ENCODE data around the gene RNF220.

RNF220 gene

GRCh38 chr1:44673675-44674112 is 268.6 kb downstream of the RNF220 start:
- no peaks in the 10 kb centered on the region for H3K79me2 ChIP-seq (ENCODE audit: insufficient read depth, low read length)
- no peak for TF ChIP-seq CTCF (conservative IDR thresholded peaks at IDR 0.05; ENCODE audit: low read length)
- no peaks in the 10 kb centered on the region for H3K9me2 ChIP-seq (replicated peaks; ENCODE audit: low read depth, low read length)
- peak overlapping the region; percentile 71 for H3K9ac ChIP-seq (ENCODE audit: low read depth, low read length, poor library complexity, severe bottlenecking)
- peak overlapping the region; percentile 88 for H3K4me2 ChIP-seq (ENCODE audit: low read depth, low read length, poor library complexity, severe bottlenecking)
- H3K4me3 ChIP-seq (ENCODE audit: low read length, poor library complexity, severe bottlenecking), result peak overlapping the region; percentile 79
- peaks cover 38% of the 10 kb centered on the region for H3K4me1 ChIP-seq (ENCODE audit: insufficient read depth, low read length, poor library complexity, severe bottlenecking)
- H2AFZ ChIP-seq (ENCODE audit: low read length), result peak overlapping the region; percentile 79
- no peaks in the 10 kb centered on the region for H4K20me1 ChIP-seq (ENCODE audit: insufficient read depth, low read length, poor library complexity, severe bottlenecking)
- no peaks in the 10 kb centered on the region for H3F3A ChIP-seq (ENCODE audit: low read depth)
- H3K36me3 ChIP-seq (ENCODE audit: insufficient read depth, low read length), result no peaks in the 10 kb centered on the region
- H3K27me3 ChIP-seq (ENCODE audit: insufficient read depth, low read length, poor library complexity, severe bottlenecking), result no peaks in the 10 kb centered on the region
- H3K9me3 ChIP-seq (ENCODE audit: insufficient read depth, low read depth, low read length), result no peaks in the 10 kb centered on the region

GRCh38 chr1:44674113-44675000 is 269.3 kb downstream of the RNF220 start, which contains the start of the genes ARMH1 and TMEM53:
TSS of gene ARMH1 (plus strand) at chr1:44674714. CDS start at chr1:44689698, 14,984 bp downstream.
TSS of gene TMEM53 (minus strand) at chr1:44674481. CDS start at chr1:44674391, 90 bp downstream.
- Histone ChIP-seq H3K9ac (ENCODE audit: low read depth, low read length, poor library complexity, severe bottlenecking) (peak within 1 kb of the TSS; percentile 71), H3K4me1 (ENCODE audit: insufficient read depth, low read length, poor library complexity, severe bottlenecking) (peaks cover 38% of the 10 kb centered on the region), H3K9me2 (replicated peaks; ENCODE audit: low read depth, low read length) (no peaks in the 10 kb centered on the region), H3K4me2 (ENCODE audit: low read depth, low read length, poor library complexity, severe bottlenecking) (peak within 1 kb of the TSS; percentile 88), H4K20me1 (ENCODE audit: insufficient read depth, low read length, poor library complexity, severe bottlenecking) (no peaks in the 10 kb centered on the region), H3K79me2 (ENCODE audit: insufficient read depth, low read length) (no peaks in the 10 kb centered on the region), H3K27me3 (ENCODE audit: insufficient read depth, low read length, poor library complexity, severe bottlenecking) (no peaks in the 10 kb centered on the region), H3K36me3 (ENCODE audit: insufficient read depth, low read length) (no peaks in the 10 kb centered on the region), H3K4me3 (ENCODE audit: low read length, poor library complexity, severe bottlenecking) (peak within 1 kb of the TSS; percentile 79), H2AFZ (ENCODE audit: low read length) (peak within 1 kb of the TSS; percentile 86), H3F3A (ENCODE audit: low read depth) (no peaks in the 10 kb centered on the region), H3K9me3 (ENCODE audit: insufficient read depth, low read depth, low read length) (no peaks in the 10 kb centered on the region)
- TF ChIP-seq CTCF (conservative IDR thresholded peaks at IDR 0.05; ENCODE audit: low read length) (no peak), EZH2phosphoT487 (IDR thresholded peaks at IDR 0.05; ENCODE audit: borderline replicate concordance) (no peak)

GRCh38 chr1:44675186-44675585 is 270.1 kb downstream of the RNF220 start:
- no peak for TF ChIP-seq CTCF (conservative IDR thresholded peaks at IDR 0.05; ENCODE audit: low read length)
- no peak for TF ChIP-seq EZH2phosphoT487 (IDR thresholded peaks at IDR 0.05; ENCODE audit: borderline replicate concordance)
- Histone ChIP-seq H3K9me3 (ENCODE audit: insufficient read depth, low read depth, low read length) (no peaks in the 10 kb centered on the region), H3K27me3 (ENCODE audit: insufficient read depth, low read length, poor library complexity, severe bottlenecking) (no peaks in the 10 kb centered on the region), H3K9ac (ENCODE audit: low read depth, low read length, poor library complexity, severe bottlenecking) (no peak overlapping the region), H4K20me1 (ENCODE audit: insufficient read depth, low read length, poor library complexity, severe bottlenecking) (no peaks in the 10 kb centered on the region), H3K79me2 (ENCODE audit: insufficient read depth, low read length) (no peaks in the 10 kb centered on the region), H3K4me1 (ENCODE audit: insufficient read depth, low read length, poor library complexity, severe bottlenecking) (peaks cover 38% of the 10 kb centered on the region), H3F3A (ENCODE audit: low read depth) (no peaks in the 10 kb centered on the region), H3K36me3 (ENCODE audit: insufficient read depth, low read length) (no peaks in the 10 kb centered on the region), H3K4me3 (ENCODE audit: low read length, poor library complexity, severe bottlenecking) (peak overlapping the region; percentile 79), H3K4me2 (ENCODE audit: low read depth, low read length, poor library complexity, severe bottlenecking) (peak overlapping the region; percentile 88), H3K9me2 (replicated peaks; ENCODE audit: low read depth, low read length) (no peaks in the 10 kb centered on the region), H2AFZ (ENCODE audit: low read length) (peak overlapping the region; percentile 86; the same call in 1 of the 2 replicates)
